Articular chondrocyte of knee joint (primary cell): ENCODE results near the gene ZNF224. TPM values are rescaled to one million over a fixed set of nuclear protein-coding genes. Genes with fewer than 3 reads are reported as not detected.

Experiments
- small RNA-seq: library from RNA; depleted of rRNA; stranded (forward); fragments of <200 nt; gene quantifications from one replicate; pipeline ENCODE3, GENCODE V24; 2012
- total RNA-seq: library from RNA; depleted of rRNA; stranded (reverse); fragments of >200 nt; gene quantifications from 2 replicates; pipeline ENCODE4 v1.2.3, GENCODE V29; 2012

Gene ZNF224
- 35.7 and 37.9 TPM in 2 replicates for total RNA-seq

GRCh38 chr19:44093931-44094765 lies at the start of gene ZNF224:
ZNF224 (plus strand) TSS chr19:44094361; CDS start chr19:44097874, 3,513 bp downstream.

DNA sequence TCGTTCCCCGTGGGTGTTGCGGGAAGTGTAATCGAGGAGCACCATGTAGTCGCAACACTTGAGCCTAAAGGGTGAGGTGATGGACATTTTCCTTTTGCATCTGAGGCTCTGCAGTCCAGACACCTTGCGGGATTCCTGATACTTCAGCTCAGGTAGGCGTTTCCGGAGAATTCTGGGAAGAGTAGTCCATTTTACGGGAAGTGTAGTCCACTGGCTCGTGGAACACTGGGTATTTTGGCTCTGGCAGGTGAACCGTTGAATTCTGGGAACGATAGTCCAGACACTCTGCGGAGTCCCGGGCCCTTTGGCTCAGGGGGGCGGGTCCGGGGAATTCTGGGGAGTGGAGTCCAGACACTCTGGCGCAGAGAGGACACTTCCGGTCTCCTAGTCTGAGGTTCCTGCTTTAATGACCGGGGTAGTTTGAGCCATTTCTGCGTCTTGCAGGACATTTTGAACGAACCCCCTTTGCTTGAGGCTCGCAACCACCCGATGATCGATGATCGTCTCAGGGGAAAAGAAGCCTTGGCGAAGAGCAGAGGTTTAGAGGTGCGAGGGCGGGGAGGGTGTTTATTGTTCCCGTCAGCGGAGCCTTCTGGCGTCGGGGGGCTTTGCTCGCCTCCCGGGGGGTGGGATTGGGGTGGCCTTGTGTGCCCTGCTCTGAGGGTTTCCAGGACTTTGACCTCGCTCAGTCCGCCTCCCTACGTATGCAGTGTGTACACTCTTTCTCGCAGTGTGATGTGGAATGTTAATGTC lies 42.3 kb upstream of the ZNF224 start, which contains the start of gene ZNF223:
TSS of gene ZNF223 (plus strand) at position 387 of the 753 bp plus-strand sequence. CDS start 3,141 bp downstream, outside the sequence.

GRCh38 chr19:44071824-44072542 lies 22.2 kb upstream of the ZNF224 start, which contains the start of gene ZNF284:
ZNF284 (plus strand) TSS chr19:44072159; CDS start chr19:44076390, 4,231 bp downstream.

DNA sequence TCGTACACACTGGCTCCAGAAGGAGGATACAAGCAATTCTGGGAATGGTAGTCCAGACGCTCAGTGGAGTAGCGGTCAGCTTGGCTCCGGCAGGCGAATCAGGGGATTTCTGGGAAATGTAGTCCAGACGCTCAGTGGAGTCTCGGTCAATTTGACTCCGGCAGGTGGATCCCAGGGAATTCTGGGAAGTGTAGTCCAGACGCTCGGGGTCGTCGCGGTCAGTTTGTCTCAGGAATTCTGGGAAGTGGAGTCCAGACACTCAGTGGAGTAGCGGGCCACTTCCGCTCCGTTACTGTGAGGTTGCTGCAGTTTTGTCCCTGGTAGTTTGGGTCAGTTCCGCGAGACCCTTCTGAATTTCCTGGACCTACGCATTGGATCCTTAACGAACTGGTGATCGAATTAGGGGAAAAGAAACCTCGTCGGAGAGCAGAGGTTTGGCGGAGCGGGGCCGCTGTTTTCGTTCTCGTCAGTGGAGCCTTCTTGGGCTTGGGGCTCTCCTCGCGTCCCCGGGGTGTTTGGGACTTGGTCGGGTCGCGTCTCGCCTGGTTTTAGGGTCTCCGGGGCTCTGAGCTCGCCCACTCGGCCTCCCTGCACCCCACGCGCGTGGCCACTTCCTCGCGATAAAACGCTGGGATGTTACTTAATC lies 19.1 kb downstream of the ZNF224 start, which contains the start of gene ZNF225:
TSS of gene ZNF225 (plus strand) at position 262 of the 646 bp plus-strand sequence. CDS start 2,429 bp downstream, outside the sequence.

DNA sequence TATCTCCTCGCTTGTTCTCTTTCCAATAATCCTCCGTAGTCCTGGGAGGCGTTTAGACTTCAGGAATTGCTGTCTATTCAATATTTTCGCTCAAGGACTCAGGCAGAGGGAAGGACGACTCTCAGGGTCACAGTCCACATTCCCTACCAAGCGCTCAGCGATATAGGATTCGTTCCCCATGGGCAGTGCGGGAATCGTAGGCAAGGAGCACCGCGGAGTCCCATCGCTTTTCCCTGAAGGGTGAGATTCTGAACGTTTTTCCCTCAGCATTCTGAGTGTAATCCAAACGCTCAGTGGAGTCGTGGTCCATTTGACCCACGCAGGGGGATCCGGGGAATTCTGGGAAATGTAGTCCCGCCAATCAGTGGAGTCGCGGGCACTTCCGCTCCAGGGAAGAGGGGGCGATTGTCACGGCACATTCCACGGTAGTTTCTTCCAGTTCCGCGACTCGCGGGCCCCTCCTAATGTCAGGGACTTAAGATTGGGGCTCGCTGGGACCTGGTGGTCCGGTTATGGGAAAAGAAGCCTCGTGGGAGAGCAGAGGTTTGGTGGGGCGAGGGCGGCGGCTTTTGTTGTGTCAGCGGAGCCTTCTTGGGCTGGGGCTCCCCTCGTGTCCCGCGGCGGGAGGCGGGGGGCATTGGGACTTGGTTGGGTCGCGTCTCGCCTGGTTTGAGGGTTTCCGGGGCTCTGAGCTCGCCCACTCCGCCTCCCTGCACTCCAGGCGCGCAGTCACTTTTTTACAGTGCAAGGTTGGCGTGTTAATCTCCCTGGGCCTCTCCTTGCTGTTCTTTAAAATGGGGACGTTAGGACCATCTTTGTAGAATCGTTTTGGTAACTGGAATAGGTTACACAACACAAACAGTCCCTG lies 47.3 kb downstream of the ZNF224 start, which contains the start of gene ZNF234:
TSS of gene ZNF234 (plus strand) at position 364 of the 868 bp plus-strand sequence. CDS start 3,079 bp downstream, outside the sequence.

Small RNA genes within 50 kb of the gene (small RNA-seq; reads per million reads assigned to genes)
- not detected for gene RNU6-902P

Other genes with a start within 250 kb of the ZNF224 start
- gene ZNF404, start 210.4 kb upstream of the ZNF224 start, total RNA-seq, result 1.3 and 5.9 TPM in 2 replicates
- gene ZNF45, start 159.1 kb upstream of the ZNF224 start, total RNA-seq, result 13.9 and 22.3 TPM in 2 replicates
- 10.5 and 15.5 TPM in 2 replicates for gene ZNF221, start 143.1 kb upstream of the ZNF224 start, total RNA-seq
- 9.9 and 11.7 TPM in 2 replicates for gene ZNF155, start 110.2 kb upstream of the ZNF224 start, total RNA-seq
- 4.8 and 5.2 TPM in 2 replicates for gene ZNF230, start 91.4 kb upstream of the ZNF224 start, total RNA-seq
- 7.2 and 11.3 TPM in 2 replicates for gene ZNF222, start 69.0 kb upstream of the ZNF224 start, total RNA-seq
- gene ZNF223, start 42.3 kb upstream of the ZNF224 start, total RNA-seq, result 6.4 and 7.1 TPM in 2 replicates
- 4.6 and 5.6 TPM in 2 replicates for gene ZNF284, start 22.2 kb upstream of the ZNF224 start, total RNA-seq
- 7.1 and 10.3 TPM in 2 replicates for gene ZNF225, start 19.0 kb downstream of the ZNF224 start, total RNA-seq
- gene ZNF234, start 47.2 kb downstream of the ZNF224 start, total RNA-seq, result 16.4 and 16.5 TPM in 2 replicates
- gene ZNF226, start 70.7 kb downstream of the ZNF224 start, total RNA-seq, result 26.7 and 27.1 TPM in 2 replicates
- gene ZNF227, start 118.2 kb downstream of the ZNF224 start, total RNA-seq, result 21.8 and 25.3 TPM in 2 replicates
- gene ZNF233, start 165.5 kb downstream of the ZNF224 start, total RNA-seq, result 0.91 and 1.3 TPM in 2 replicates
- gene ZNF235, start 210.7 kb downstream of the ZNF224 start, total RNA-seq, result 3.0 and 5.1 TPM in 2 replicates